ENCODE data around the gene CTNNBL1.
"Not testable (repeated sequence)": the region's sequence is repeated elsewhere in the genome, so short reads cannot be mapped to it uniquely, and the experiment has no call there.

Gene CTNNBL1

GRCh38 chr20:37823296-37823980 lies 129.6 kb downstream of the CTNNBL1 start:
- DNase-seq, result no peak

DNA sequence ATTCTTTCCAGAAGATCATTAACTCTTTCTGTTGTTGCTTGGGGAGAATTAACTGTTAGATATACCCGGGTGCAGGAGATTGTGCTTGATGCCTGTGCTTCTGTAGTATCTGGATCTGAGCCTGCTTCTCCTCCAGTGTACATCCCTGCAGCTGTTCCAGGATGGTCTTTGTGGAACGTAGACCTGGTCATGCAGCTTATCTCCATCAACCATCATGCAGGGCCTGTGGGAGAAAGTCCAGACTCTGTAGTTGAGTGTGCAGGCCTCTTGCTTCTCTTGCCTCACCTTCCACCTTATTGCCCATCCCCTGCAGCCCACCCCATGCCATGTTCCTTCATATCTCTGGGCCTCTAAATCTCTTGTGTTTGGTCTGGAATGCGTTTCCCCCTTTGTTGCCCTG lies 133.8 kb downstream of the CTNNBL1 start:
- DNase-seq, result no peak

DNA sequence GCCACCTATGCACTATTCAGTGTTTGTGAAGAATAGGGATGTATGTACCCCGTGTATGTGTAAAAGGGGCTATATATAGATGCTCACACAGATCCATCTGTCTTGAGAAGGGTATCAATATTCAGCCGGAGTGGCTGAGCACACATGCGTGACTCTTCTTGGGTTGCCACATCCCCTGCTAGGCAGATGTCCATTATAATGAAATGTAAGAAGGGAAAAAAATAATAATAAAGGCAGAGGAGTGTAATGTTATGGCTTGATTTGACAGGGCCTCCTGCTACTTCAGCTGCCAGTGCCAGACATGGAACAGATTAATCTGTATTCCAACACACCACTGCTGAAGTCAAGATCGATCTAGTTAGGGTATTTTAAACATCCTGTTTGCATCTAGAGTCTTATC lies 134.9 kb downstream of the CTNNBL1 start:
- DNase-seq, result no peak

- DNase-seq, result no peak
These were observed 135.3 kb downstream of the CTNNBL1 start for GRCh38 chr20:37829128-37829527.

GRCh38 chr20:37833221-37833896 lies 139.5 kb downstream of the CTNNBL1 start:
- no peak for DNase-seq

DNA sequence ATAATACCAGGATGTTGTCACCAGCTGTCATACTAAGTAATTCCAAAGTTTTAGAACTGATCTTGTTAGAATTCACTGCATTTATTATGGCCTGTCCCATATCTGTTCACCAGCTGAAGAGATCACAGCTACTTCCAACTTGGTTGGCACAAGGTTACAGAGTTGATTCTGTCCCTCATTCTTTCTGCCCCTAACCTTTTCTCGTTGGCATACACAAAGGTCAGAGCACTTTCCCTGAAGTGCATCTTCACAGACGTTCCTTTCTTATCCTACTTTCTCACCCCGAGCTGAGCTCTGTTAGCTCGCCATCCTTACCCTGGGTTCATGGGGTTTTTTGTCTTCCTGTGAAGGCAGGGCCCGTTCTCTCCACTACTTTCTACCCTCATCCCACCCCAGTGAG lies 143.1 kb downstream of the CTNNBL1 start:
- no peak for DNase-seq

- no peak for DNase-seq
These were observed 144.1 kb downstream of the CTNNBL1 start for GRCh38 chr20:37837924-37838323.

DNA sequence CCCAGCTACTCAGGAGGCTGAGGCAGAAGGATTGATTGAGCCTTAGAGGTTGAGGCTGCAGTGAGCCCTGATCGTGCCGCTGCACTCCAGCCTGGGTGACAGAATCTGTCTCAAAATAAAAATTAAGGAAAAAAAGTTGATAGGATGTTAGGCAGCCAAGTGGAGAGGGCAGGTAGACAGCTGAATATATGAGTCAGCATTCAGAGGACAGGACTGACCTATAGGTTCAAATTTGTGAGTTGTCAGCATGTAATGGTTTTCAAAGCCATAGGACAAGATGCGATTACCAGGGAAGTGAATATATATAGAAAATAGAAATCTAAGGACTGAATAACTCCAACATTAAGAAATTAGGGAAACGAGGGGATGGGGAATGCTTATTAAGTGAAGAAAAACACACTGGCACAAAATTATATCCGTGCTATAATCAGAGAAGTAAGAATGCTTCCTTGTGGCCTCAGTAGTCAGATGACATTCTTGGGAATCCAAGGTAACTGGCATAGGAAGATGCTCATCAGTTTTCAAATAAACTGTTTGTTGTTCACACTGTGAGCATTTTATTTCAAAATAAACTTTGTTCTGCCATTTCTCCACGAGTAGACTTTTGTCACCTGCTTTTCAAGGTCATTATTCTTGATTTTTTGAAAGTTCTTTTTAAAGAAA lies 145.1 kb downstream of the CTNNBL1 start:
- DNase-seq, result no peak

DNA sequence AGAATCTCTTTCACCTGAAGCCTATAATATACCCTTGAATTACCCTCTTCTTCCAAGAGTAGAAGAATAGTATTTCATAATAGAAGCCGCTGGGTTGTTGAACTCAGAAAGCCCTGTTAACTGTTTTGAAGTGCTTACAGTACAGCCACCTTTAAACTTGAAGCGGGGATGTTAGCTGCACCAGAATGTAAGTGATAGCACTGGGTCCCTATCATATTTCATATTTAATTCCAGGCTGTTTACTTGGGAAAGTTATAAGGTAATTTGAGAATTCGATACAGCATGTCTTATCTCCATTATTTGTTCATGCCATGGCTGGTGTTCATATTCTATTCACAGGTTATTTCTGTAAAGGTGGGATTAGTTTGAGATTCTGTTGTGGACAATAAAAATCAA lies 145.6 kb downstream of the CTNNBL1 start:
- no peak for DNase-seq

DNA sequence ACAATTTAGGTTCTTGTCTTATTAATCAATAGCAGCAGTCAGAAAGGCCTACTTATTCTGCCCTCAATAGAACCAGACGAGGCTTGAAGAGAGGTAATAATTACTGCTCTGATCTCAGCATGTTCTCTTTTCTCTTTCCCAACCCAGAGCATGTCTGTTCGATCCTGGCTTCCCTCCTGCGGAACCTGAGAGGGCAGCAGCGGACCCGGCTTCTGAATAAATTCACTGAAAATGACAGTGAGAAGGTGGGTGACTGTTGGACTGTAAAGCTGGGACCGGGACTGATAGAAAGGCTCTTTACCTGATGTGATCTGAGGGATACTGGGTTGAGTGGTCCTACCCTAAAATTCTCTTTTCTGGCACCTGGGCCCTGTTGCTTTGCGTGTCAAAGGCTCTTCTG lies 146.1 kb downstream of the CTNNBL1 start:
- no peak for DNase-seq

DNA sequence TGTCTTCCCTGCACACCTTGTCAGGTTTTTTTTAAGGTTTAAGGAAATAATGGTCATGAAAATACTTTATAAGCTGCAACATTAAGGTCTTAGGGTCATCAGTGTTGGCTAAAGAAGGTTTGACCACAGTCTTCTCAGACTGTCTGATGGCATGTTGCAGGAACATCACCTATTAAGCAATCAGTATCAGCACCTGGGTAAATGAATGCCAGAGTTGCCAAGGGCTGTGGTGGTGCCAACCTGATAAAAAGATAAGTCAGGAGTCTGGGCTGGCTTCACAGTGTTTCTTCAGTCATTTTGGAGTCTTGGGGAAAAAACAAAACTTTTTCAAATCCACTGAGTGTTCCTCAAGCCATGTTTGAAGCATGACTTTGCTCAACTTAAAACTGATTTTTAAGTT lies 147.6 kb downstream of the CTNNBL1 start:
- no peak for DNase-seq

DNA sequence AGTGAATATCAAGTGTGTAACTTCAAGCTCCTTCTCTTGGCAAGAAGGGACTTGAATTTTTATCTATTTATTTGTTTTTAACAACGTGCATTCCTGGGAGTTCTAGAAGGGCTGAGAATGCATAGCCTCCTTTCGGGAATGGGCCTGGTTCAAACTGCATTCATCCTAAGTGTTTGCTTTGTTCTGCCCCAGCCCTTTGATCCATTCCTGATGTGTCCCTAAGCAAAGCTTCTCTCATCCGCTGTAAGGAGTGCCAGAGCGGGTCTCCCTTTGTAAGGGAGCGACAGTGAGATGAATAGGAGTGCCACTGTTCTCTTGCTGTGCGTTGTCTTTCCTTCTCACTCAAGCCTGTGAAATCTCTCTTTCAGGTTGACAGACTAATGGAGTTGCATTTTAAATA lies 148.1 kb downstream of the CTNNBL1 start:
- no peak for DNase-seq

DNA sequence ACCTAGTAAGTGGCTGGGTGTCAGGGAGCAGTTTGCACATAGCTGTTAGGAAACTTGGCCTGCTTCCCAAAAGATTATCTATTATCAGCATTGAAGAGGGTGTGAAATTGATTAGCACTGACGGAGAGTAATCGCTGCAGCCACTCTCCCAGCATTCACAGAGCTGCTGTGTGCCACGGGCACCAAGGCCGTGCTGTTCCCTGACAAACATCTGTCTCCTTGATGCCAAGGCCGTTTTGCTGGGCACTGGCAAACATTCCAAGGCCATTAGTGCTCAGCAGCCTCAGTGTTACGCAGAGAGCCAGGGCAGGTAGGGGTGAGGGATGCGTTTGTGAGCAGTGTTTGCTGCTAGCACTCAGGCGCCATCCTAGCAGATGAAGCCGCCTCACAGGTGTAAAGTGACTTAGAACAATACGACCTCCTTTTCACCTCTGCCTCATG lies 151.4 kb downstream of the CTNNBL1 start:
- no peak for DNase-seq

DNA sequence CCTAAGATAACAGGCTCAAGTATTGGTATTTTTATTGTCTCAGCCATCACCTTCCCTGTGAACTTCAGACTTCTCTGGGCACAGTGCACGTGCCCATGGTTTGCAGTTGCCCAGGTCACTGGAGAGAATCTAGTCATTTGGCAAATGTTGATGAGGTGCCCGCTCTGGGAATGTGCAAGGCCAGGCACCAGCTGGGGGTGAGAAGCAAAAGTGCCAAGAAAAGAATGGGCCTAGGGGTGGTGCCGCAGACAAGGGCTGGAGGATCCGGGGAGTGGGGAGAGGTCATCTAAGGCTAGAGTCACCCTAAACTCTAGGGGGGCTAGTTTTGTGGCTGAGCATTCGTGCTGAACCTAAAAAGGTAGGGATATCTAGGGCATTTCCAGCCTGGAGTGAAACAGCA lies 152.0 kb downstream of the CTNNBL1 start:
- no peak for DNase-seq

GRCh38 chr20:37846573-37846972 lies 152.7 kb downstream of the CTNNBL1 start:
- peak; percentile 21 to 52 for DNase-seq

DNA sequence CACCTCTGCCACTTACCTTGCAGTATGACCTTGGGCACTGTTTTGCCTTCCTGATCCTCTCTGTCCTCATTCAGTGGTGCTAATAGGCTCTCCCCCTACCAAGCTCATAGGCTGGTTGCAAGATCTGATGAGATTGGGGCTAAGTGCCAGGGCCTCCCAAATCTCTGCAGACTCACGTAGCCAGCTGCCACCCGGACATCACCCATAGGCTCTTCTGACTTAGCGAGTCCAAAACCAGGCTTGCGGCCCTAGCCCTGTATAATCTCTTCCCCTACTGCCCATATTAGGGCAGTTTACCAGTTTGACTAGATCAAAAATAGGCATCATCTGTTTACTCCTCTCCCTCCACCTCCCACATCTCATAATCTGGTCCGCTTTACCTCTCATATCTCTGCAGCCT lies 154.9 kb downstream of the CTNNBL1 start:
- no peak for DNase-seq

DNA sequence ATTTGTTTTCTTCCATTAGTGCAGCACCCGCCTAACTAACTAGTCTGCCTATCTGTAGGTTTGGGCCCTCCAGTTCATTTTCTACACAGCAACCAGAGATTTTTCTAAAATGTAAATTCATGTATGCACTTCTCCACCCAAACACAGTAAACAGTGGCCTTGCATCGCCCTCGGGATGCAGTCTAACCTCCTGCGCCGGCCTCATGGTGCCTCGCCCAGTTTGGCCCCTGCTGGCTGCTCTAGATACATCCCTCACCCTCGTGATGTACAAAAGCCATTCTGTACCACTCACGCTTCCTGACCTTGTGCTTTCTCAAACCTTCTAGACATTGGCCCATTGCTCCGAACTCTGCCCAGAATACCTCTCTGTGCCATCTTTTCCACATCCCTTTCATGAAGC lies 155.3 kb downstream of the CTNNBL1 start:
- no peak for DNase-seq

GRCh38 chr20:37849566-37849965 lies 155.7 kb downstream of the CTNNBL1 start:
- DNase-seq, result no peak

- no peak for DNase-seq
These were observed 156.3 kb downstream of the CTNNBL1 start for GRCh38 chr20:37850036-37850592.

- DNase-seq, result no peak
These were observed 157.0 kb downstream of the CTNNBL1 start for GRCh38 chr20:37850724-37851355.

DNA sequence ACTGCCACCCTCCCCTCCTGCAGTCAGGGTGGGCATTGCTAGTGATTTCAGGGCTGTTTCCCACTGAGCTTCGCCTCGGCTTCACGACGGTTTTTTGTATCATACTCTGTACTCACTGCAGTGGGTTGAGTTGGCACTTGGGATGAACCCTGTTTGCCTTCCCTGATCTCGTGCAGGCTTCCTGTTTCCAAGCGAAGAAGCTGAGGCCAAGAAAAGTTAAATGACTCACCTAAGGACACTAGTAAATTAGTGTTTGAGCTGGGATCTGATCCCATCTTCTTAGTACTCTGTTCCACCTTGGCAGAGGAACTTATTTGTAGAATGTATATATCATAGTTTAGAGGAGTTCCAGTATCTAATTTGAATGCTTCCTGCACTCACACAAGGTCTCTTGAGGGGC lies 158.8 kb downstream of the CTNNBL1 start:
- no peak for DNase-seq

DNA sequence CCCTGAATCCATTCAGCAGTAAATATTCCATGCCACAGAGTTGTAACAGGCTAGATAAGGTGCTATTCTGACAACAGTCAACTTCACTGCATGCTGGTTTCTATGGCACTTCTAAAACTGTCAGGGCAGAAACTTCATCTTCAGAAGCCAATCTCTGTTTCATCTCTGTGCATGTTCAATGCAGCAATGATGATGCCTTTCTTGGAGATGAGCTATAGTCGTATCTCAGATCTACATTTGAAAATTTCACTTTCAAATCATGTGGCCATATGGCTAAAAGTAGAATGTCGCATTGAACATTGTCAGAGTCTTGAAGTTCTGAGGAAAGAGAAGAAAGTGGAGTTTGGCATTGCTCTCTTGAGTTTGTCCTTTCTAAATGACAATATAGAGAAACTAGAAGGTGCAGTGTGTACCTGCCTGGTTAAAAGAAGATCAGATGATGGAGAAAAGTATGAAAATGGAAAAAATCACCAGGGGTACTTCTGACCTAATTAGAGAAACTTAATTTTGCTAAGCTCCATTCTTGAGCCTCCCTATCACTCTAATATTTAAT lies 160.1 kb downstream of the CTNNBL1 start:
- DNase-seq, result no peak

DNA sequence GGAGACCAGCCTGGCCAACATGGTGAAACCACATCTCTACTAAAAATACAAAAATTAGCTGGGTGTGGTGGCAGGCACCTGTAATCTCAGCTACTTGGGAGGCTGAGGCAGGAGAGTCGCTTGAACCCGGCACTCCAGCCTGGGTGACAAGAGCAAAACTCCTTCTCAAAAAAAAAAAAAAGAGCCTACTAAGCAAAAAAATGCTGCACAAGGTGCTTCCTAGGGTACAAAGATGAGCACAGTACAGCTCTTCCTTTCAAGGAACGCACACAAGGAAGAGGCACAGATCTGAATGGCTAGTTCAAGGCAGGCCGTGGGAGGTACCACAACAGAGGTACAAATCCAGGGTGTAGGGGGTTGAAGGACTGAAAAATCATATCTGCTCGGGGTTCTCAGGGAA lies 162.2 kb downstream of the CTNNBL1 start:
- not testable (repeated sequence) for DNase-seq
